MM.1S (cell line): ENCODE results near the gene SLC22A17.
"Not testable (repeated sequence)": the region's sequence is repeated elsewhere in the genome, so short reads cannot be mapped to it uniquely, and the experiment has no call there.

ENCODE experiments used
- DNase-seq: peaks from one replicate; pipeline ENCODE4 v3.0.0-alpha.2; 2015
- H2AFZ ChIP-seq: fragments of 300-600 bp; sonication (generic); 2 replicates; pipeline ENCODE4 v1.6.0; 2016; ENCODE audit warnings: antibody characterized with exemption, low read length
- H3F3A ChIP-seq: fragments of 300-600 bp; sonication (generic); 2 replicates; pipeline ENCODE4 v1.6.1; 2016; ENCODE audit warnings: mild to moderate bottlenecking, antibody characterized with exemption, low read length, moderate library complexity, mixed read lengths; ENCODE audit not compliant: insufficient read depth
- H3K27ac ChIP-seq: fragments of 300-600 bp; sonication (generic); 2 replicates; pipeline ENCODE4 v1.5.1; 2016; ENCODE audit warnings: mild to moderate bottlenecking, low read length
- H3K27me3 ChIP-seq: fragments of 300-600 bp; sonication (generic); replicated peaks from 2 replicates; pipeline ENCODE4 v1.6.0; 2016; ENCODE audit warnings: low read length; ENCODE audit not compliant: insufficient read depth
- H3K36me3 ChIP-seq: fragments of 300-600 bp; sonication (generic); replicated peaks from 2 replicates; pipeline ENCODE4 v1.6.1; 2016; ENCODE audit warnings: mild to moderate bottlenecking, low read length, mixed read lengths; ENCODE audit not compliant: insufficient read depth
- H3K4me1 ChIP-seq: fragments of 300-600 bp; sonication (generic); 2 replicates; pipeline ENCODE4 v1.6.1; 2016; ENCODE audit warnings: low read length, mixed read lengths
- H3K4me2 ChIP-seq: fragments of 300-600 bp; sonication (generic); 2 replicates; pipeline ENCODE4 v1.6.0; 2016; ENCODE audit warnings: low read depth, low read length
- H3K4me3 ChIP-seq: fragments of 300-600 bp; sonication (generic); 2 replicates; pipeline ENCODE4 v1.5.1; 2016; ENCODE audit warnings: low read length, mixed read lengths
- H3K79me2 ChIP-seq: fragments of 300-600 bp; sonication (generic); 2 replicates; pipeline ENCODE4 v1.6.1; 2016; ENCODE audit warnings: mixed run types, low read length, mixed read lengths
- H3K9ac ChIP-seq: fragments of 300-600 bp; sonication (generic); 2 replicates; pipeline ENCODE4 v1.6.1; 2016; ENCODE audit warnings: low read length, mixed read lengths
- H3K9me2 ChIP-seq: fragments of 300-600 bp; sonication (generic); replicated peaks from 2 replicates; pipeline ENCODE4 v1.6.1; 2016; ENCODE audit warnings: mild to moderate bottlenecking, low read length, mixed read lengths; ENCODE audit not compliant: insufficient read depth
- H3K9me3 ChIP-seq: fragments of 300-600 bp; sonication (generic); replicated peaks from 2 replicates; pipeline ENCODE4 v1.6.1; 2016; ENCODE audit warnings: mild to moderate bottlenecking, low read length, mixed read lengths; ENCODE audit not compliant: insufficient read depth
- H4K20me1 ChIP-seq: fragments of 300-600 bp; sonication (generic); 2 replicates; pipeline ENCODE4 v1.6.1; 2016; ENCODE audit warnings: mild to moderate bottlenecking, low read length, moderate library complexity, mixed read lengths; ENCODE audit not compliant: insufficient read depth
- CTCF ChIP-seq: fragments of 300-600 bp; sonication (generic); IDR thresholded peaks from 2 replicates; pipeline ENCODE4 v1.5.1; 2016; ENCODE audit warnings: antibody characterized with exemption, low read length, mixed read lengths
- EZH2 ChIP-seq: fragments of 300-600 bp; sonication (generic); optimal IDR thresholded peaks from 2 replicates; pipeline ENCODE3; 2017; ENCODE audit warnings: low read depth, mild to moderate bottlenecking, antibody characterized with exemption, low read length, mixed read lengths
- EZH2phosphoT487 ChIP-seq: fragments of 300-600 bp; sonication (generic); IDR thresholded peaks from 2 replicates; pipeline ENCODE4 v1.6.1; 2018; ENCODE audit warnings: antibody characterized with exemption, low read length

The SLC22A17 gene

GRCh38 chr14:23388996-23389395, 36.3 kb upstream of the SLC22A17 start:
- H3K9ac ChIP-seq = no peak overlapping the region
- peaks cover 28% of the 10 kb centered on the region for H3K27me3 ChIP-seq
- TF ChIP-seq EZH2 (no peak), CTCF (no peak), EZH2phosphoT487 (no peak)

GRCh38 chr14:23387916-23388882, 35.5 kb upstream of the SLC22A17 start:
- Histone ChIP-seq H3F3A (no peaks in the 10 kb centered on the region), H3K9me3 (no peaks in the 10 kb centered on the region), H3K36me3 (no peaks in the 10 kb centered on the region), H3K4me1 (no peaks in the 10 kb centered on the region), H3K27me3 (peaks cover 28% of the 10 kb centered on the region), H3K4me3 (no peak overlapping the region), H3K79me2 (no peaks in the 10 kb centered on the region), H3K27ac (no peak overlapping the region), H2AFZ (no peak overlapping the region), H3K9ac (no peak overlapping the region), H4K20me1 (no peaks in the 10 kb centered on the region), H3K4me2 (no peak overlapping the region), H3K9me2 (no peaks in the 10 kb centered on the region)
- DNase-seq = no peak
- no peak for TF ChIP-seq EZH2
- TF ChIP-seq EZH2phosphoT487 = no peak
- no peak for TF ChIP-seq CTCF

More at GRCh38 chr14:23388996-23389395, 36.3 kb upstream of the SLC22A17 start:
- Histone ChIP-seq H3K27ac (no peak overlapping the region), H3K4me3 (no peak overlapping the region), H3K9me2 (no peaks in the 10 kb centered on the region), H2AFZ (no peak overlapping the region), H3K9me3 (no peaks in the 10 kb centered on the region), H3K36me3 (no peaks in the 10 kb centered on the region), H3K79me2 (no peaks in the 10 kb centered on the region), H3K4me1 (no peaks in the 10 kb centered on the region), H3F3A (no peaks in the 10 kb centered on the region), H3K4me2 (no peak overlapping the region), H4K20me1 (no peaks in the 10 kb centered on the region)
- no peak for DNase-seq

GRCh38 chr14:23386999-23387398, 34.3 kb upstream of the SLC22A17 start:
- Histone ChIP-seq H3K27ac (no peak overlapping the region), H3K9me3 (no peaks in the 10 kb centered on the region), H3K79me2 (no peaks in the 10 kb centered on the region), H3K9ac (no peak overlapping the region), H3K36me3 (no peaks in the 10 kb centered on the region), H3K4me1 (no peaks in the 10 kb centered on the region), H2AFZ (no peak overlapping the region), H4K20me1 (no peaks in the 10 kb centered on the region), H3K4me3 (no peak overlapping the region), H3K9me2 (no peaks in the 10 kb centered on the region), H3K4me2 (no peak overlapping the region), H3K27me3 (peaks cover 25% of the 10 kb centered on the region), H3F3A (no peaks in the 10 kb centered on the region)
- TF ChIP-seq EZH2phosphoT487 (no peak), CTCF (no peak), EZH2 (no peak)
- DNase-seq = no peak

- DNase-seq, H3K36me3 ChIP-seq, H3K27ac ChIP-seq, H2AFZ ChIP-seq, H3K4me1 ChIP-seq, H3K79me2 ChIP-seq, H3K9me2 ChIP-seq, H3F3A ChIP-seq, H3K4me3 ChIP-seq, H3K9ac ChIP-seq, H3K9me3 ChIP-seq, H4K20me1 ChIP-seq, H3K4me2 ChIP-seq: not testable (repeated sequence)
- peaks cover 18% of the 10 kb centered on the region for H3K27me3 ChIP-seq
Measured at GRCh38 chr14:23386266-23386657, 33.6 kb upstream of the SLC22A17 start.
